Measurements from ENCODE around the gene PTPRN2. TPM values are rescaled to one million over a fixed set of nuclear protein-coding genes. Genes with fewer than 3 reads are reported as not detected.

PTPRN2 gene
- total and polyA plus RNA-seq, 2 donors (not counting 1 experiment from before 2014, with no cell fraction given) = 0.54 to 1.2 TPM

- DNase-seq (ENCODE audit: low read depth in 2 of 2) = no peak
- Histone ChIP-seq H3K4me1 (ENCODE audit: control insufficient read depth, extremely low read depth, insufficient read depth, low read length) (no peaks in the 10 kb centered on the region), H3K27ac (ENCODE audit: insufficient read depth, low read length) (no peak overlapping the region), H3K9ac (ENCODE audit: insufficient read depth, low read length) (no peak overlapping the region), H3K27me3 (ENCODE audit: control insufficient read depth, insufficient read depth, low read length) (no peaks in the 10 kb centered on the region), H2AFZ (ENCODE audit: low read length) (no peak overlapping the region), H3K4me3 (replicated peaks in 1 of 4; ENCODE audit: control extremely low read depth in 1 of 4, insufficient read depth in 1 of 4, low read depth in 3 of 4, low read length in 4 of 4) (no peak overlapping the region), H3K36me3 (ENCODE audit: control insufficient read depth, insufficient read depth, low read length) (no peaks in the 10 kb centered on the region), H3K79me2 (ENCODE audit: control insufficient read depth, insufficient read depth, low read length) (no peaks in the 10 kb centered on the region), H3K9me3 (ENCODE audit: control insufficient read depth, insufficient read depth, low read depth, low read length) (no peaks in the 10 kb centered on the region), H4K20me1 (ENCODE audit: control insufficient read depth, extremely low read depth, insufficient read depth, low read length) (no peaks in the 10 kb centered on the region), H3K4me2 (ENCODE audit: extremely low read depth, insufficient read depth, low read length) (no peak overlapping the region)
- TF ChIP-seq EZH2 (IDR thresholded peaks at IDR 0.05; ENCODE audit: low read length, missing control alignments) = no peak
- TF ChIP-seq, protein P1, sequence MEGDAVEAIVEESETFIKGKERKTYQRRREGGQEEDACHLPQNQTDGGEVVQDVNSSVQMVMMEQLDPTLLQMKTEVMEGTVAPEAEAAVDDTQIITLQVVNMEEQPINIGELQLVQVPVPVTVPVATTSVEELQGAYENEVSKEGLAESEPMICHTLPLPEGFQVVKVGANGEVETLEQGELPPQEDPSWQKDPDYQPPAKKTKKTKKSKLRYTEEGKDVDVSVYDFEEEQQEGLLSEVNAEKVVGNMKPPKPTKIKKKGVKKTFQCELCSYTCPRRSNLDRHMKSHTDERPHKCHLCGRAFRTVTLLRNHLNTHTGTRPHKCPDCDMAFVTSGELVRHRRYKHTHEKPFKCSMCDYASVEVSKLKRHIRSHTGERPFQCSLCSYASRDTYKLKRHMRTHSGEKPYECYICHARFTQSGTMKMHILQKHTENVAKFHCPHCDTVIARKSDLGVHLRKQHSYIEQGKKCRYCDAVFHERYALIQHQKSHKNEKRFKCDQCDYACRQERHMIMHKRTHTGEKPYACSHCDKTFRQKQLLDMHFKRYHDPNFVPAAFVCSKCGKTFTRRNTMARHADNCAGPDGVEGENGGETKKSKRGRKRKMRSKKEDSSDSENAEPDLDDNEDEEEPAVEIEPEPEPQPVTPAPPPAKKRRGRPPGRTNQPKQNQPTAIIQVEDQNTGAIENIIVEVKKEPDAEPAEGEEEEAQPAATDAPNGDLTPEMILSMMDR (conservative IDR thresholded peaks at IDR 0.05 in 1 of 2, IDR thresholded peaks at IDR 0.05 in 1 of 2; ENCODE audit: low read depth in 1 of 2, low read length in 2 of 2) = no peak
Observed at GRCh38 chr7:157979636-157980340, 607.8 kb downstream of the PTPRN2 start.

DNA sequence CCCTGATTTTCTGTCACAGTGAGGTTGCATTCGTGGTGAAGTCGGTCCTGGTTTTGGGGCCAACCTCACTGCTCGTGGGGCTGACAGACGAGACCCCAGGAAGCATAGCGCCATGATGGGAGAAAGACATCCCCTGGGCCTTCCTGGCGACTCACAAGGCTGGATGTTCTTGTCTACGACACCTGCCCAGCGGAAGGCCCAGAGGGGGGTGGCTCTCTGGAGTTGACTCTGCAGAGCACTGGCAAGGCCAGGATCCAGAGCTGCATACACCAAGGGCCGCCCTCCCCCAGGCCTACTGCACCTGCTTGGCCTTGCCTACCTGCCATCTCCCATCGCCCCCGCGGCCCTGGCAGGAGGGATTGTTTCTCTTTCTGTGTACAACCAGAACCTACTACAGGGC lies 608.9 kb downstream of the PTPRN2 start:
- Histone ChIP-seq H3K4me1 (ENCODE audit: control insufficient read depth, extremely low read depth, insufficient read depth, low read length) (no peaks in the 10 kb centered on the region), H3K27ac (ENCODE audit: insufficient read depth, low read length) (no peak overlapping the region), H4K20me1 (ENCODE audit: control insufficient read depth, extremely low read depth, insufficient read depth, low read length) (no peaks in the 10 kb centered on the region), H3K4me2 (ENCODE audit: extremely low read depth, insufficient read depth, low read length) (no peak overlapping the region), H3K36me3 (ENCODE audit: control insufficient read depth, insufficient read depth, low read length) (no peaks in the 10 kb centered on the region), H2AFZ (ENCODE audit: low read length) (no peak overlapping the region), H3K9me3 (ENCODE audit: control insufficient read depth, insufficient read depth, low read depth, low read length) (no peaks in the 10 kb centered on the region), H3K27me3 (ENCODE audit: control insufficient read depth, insufficient read depth, low read length) (no peaks in the 10 kb centered on the region), H3K4me3 (replicated peaks in 1 of 4; ENCODE audit: control extremely low read depth in 1 of 4, insufficient read depth in 1 of 4, low read depth in 3 of 4, low read length in 4 of 4) (no peak overlapping the region), H3K9ac (ENCODE audit: insufficient read depth, low read length) (no peak overlapping the region), H3K79me2 (ENCODE audit: control insufficient read depth, insufficient read depth, low read length) (no peaks in the 10 kb centered on the region)
- TF ChIP-seq, protein P1 (conservative IDR thresholded peaks at IDR 0.05 in 1 of 2, IDR thresholded peaks at IDR 0.05 in 1 of 2; ENCODE audit: low read depth in 1 of 2, low read length in 2 of 2) = no peak
- TF ChIP-seq EZH2 (IDR thresholded peaks at IDR 0.05; ENCODE audit: low read length, missing control alignments) = no peak
- no peak for DNase-seq (ENCODE audit: low read depth in 2 of 2)

GRCh38 chr7:157977717-157978496 lies 609.7 kb downstream of the PTPRN2 start:
- no peak for DNase-seq (ENCODE audit: low read depth in 2 of 2)
- H2AFZ ChIP-seq (ENCODE audit: low read length) = no peak overlapping the region
- H3K79me2 ChIP-seq (ENCODE audit: control insufficient read depth, insufficient read depth, low read length) = no peaks in the 10 kb centered on the region
- TF ChIP-seq, protein P1 (conservative IDR thresholded peaks at IDR 0.05 in 1 of 2, IDR thresholded peaks at IDR 0.05 in 1 of 2; ENCODE audit: low read depth in 1 of 2, low read length in 2 of 2) = no peak
- no peak for TF ChIP-seq EZH2 (IDR thresholded peaks at IDR 0.05; ENCODE audit: low read length, missing control alignments)
- H3K4me1 ChIP-seq (ENCODE audit: control insufficient read depth, extremely low read depth, insufficient read depth, low read length) = no peaks in the 10 kb centered on the region
- H4K20me1 ChIP-seq (ENCODE audit: control insufficient read depth, extremely low read depth, insufficient read depth, low read length) = no peaks in the 10 kb centered on the region
- no peaks in the 10 kb centered on the region for H3K27me3 ChIP-seq (ENCODE audit: control insufficient read depth, insufficient read depth, low read length)
- H3K9ac ChIP-seq (ENCODE audit: insufficient read depth, low read length) = no peak overlapping the region
- H3K27ac ChIP-seq (ENCODE audit: insufficient read depth, low read length) = no peak overlapping the region
- no peak overlapping the region for H3K4me3 ChIP-seq (replicated peaks in 1 of 4; ENCODE audit: control extremely low read depth in 1 of 4, insufficient read depth in 1 of 4, low read depth in 3 of 4, low read length in 4 of 4)
- H3K4me2 ChIP-seq (ENCODE audit: extremely low read depth, insufficient read depth, low read length) = no peak overlapping the region
- H3K9me3 ChIP-seq (ENCODE audit: control insufficient read depth, insufficient read depth, low read depth, low read length) = no peaks in the 10 kb centered on the region
- H3K36me3 ChIP-seq (ENCODE audit: control insufficient read depth, insufficient read depth, low read length) = no peaks in the 10 kb centered on the region

Data from fibroblast of lung (primary cell).